CD4-positive, alpha-beta T cell (primary cell): ENCODE data around the gene IGF2R. TPM values are rescaled to one million over a fixed set of nuclear protein-coding genes. Genes with fewer than 3 reads are reported as not detected.

ENCODE experiments used
- ATAC-seq: fragments of 200-7000 bp; cut with Tn5 transposase; one replicate; pipeline ENCODE4 v1.10.0; 2022; ENCODE audit warnings: mild to moderate bottlenecking; ENCODE audit not compliant: poor library complexity
- CTCF ChIA-PET: fragments of 350-600 bp; sonication (Branson Sonifier 250); formaldehyde crosslinking; loops from one replicate; lab custom pipeline; 2021; ENCODE audit warnings: antibody characterized with exemption, inconsistent platforms; lab: Charles Lee
- POLR2A ChIA-PET: fragments of 350-600 bp; sonication (Branson Sonifier 250); formaldehyde crosslinking; loops from one replicate; lab custom pipeline; 2021; ENCODE audit warnings: antibody characterized with exemption, inconsistent platforms; lab: Charles Lee
- DNase-seq, 14 experiments: peaks; one replicate each; pipeline ENCODE4 v3.0.0-alpha.2; 2013 to 2020; ENCODE audit warnings: mixed read lengths in 2 of 14
- H3K27ac ChIP-seq, 2 donors: one replicate each; pipeline versions ENCODE4 v1.5.1 to v1.7.0; 2013; ENCODE audit warnings: low read length in 2 of 2, low read depth in 1 of 2, mild to moderate bottlenecking in 1 of 2
- H3K27me3 ChIP-seq, 2 experiments: 1 replicate in 1 of 2; 2 replicates in 1 of 2; pipeline versions ENCODE4 v1.6.1 to v1.7.0; 2013; ENCODE audit warnings: low read length in 2 of 2, control low read depth in 1 of 2, mild to moderate bottlenecking in 1 of 2, moderate library complexity in 1 of 2; ENCODE audit not compliant: insufficient read depth in 2 of 2, control insufficient read depth in 1 of 2
- H3K36me3 ChIP-seq: one replicate; pipeline ENCODE4 v1.6.1; 2013; ENCODE audit warnings: low read length, control low read depth; ENCODE audit not compliant: insufficient read depth
- H3K4me1 ChIP-seq: one replicate; pipeline ENCODE4 v1.6.1; 2013; ENCODE audit warnings: low read length, control low read depth; ENCODE audit not compliant: insufficient read depth
- H3K4me3 ChIP-seq: one replicate; pipeline ENCODE4 v1.5.1; 2013; ENCODE audit warnings: mild to moderate bottlenecking, low read length, moderate library complexity
- H3K9me3 ChIP-seq, 2 experiments: 1 replicate in 1 of 2; 2 replicates in 1 of 2; pipeline versions ENCODE4 v1.6.1 to v1.7.0; 2013; ENCODE audit warnings: low read length in 2 of 2, mild to moderate bottlenecking in 2 of 2, control low read depth in 1 of 2, moderate library complexity in 1 of 2; ENCODE audit not compliant: control insufficient read depth in 1 of 2, insufficient read depth in 1 of 2
- H3K27ac Mint-ChIP-seq: one replicate; pipeline ENCODE4 v1.8.0; 2020; ENCODE audit warnings: mixed read lengths
- H3K27me3 Mint-ChIP-seq: one replicate; pipeline ENCODE4 v1.8.0; 2021; ENCODE audit warnings: mixed read lengths
- H3K36me3 Mint-ChIP-seq: one replicate; pipeline ENCODE4 v1.8.0; 2021; ENCODE audit warnings: low read depth, mixed read lengths
- H3K4me1 Mint-ChIP-seq: one replicate; pipeline ENCODE4 v1.8.0; 2021; ENCODE audit warnings: low read depth, mixed read lengths
- H3K4me3 Mint-ChIP-seq: one replicate; pipeline ENCODE4 v1.8.0; 2020; ENCODE audit warnings: mild to moderate bottlenecking, mixed read lengths
- H3K9me3 Mint-ChIP-seq: one replicate; pipeline ENCODE4 v1.8.0; 2020; ENCODE audit warnings: mixed read lengths
- CTCF ChIP-seq: fragments of 200-600 bp; IDR thresholded peaks from one replicate; pipeline ENCODE4 v1.8.0; 2022; ENCODE audit warnings: antibody characterized with exemption, mild to moderate bottlenecking
- intact Hi-C, 2 experiments: fragments of 100-400 bp; cut with DNase I in 1 of 2; cut with micrococcal nuclease in 1 of 2; formaldehyde crosslinking; loops; one replicate each; pipeline versions ENCODE4 v1.15.1 to v1.9.0; 2023 to 2025; cut with DNase I, micrococcal nuclease
- total RNA-seq, 174 experiments: library from RNA in 2 of 174; stranded (reverse) in 2 of 174; gene quantifications; one replicate each; pipeline ENCODE4 v1.2.3 and lab custom pipeline; 2021 to 2026

IGF2R gene
- total RNA-seq, 2 experiments from 2014 or later = 43.8 to 46.7 TPM

- Mint-ChIP-seq H3K27ac (no peak overlapping the region), H3K27me3 (no peaks in the 10 kb centered on the region), H3K9me3 (peaks cover 7% of the 10 kb centered on the region), H3K36me3 (peaks cover 60% of the 10 kb centered on the region), H3K4me1 (peaks cover 70% of the 10 kb centered on the region), H3K4me3 (no peak overlapping the region)
- H3K4me1 ChIP-seq = peaks cover 31% of the 10 kb centered on the region
- no peak for TF ChIP-seq CTCF
- H3K9me3 ChIP-seq = peaks cover 0 to 4% of the 10 kb centered on the region in 2 experiments
- ChIA-PET POLR2A (no interaction called here), CTCF (no interaction called here)
- H3K27me3 ChIP-seq = no peaks in the 10 kb centered on the region
- H3K4me3 ChIP-seq = no peak overlapping the region
- H3K36me3 ChIP-seq = peaks cover 19% of the 10 kb centered on the region
- no peak overlapping the region for H3K27ac ChIP-seq
- DNase-seq = no peak
- intact Hi-C loops = no loop called here
- no peak for ATAC-seq
These were observed 23.5 kb downstream of the IGF2R start for GRCh38 chr6:159992366-159992765.

- ATAC-seq (no peak), DNase-seq (no peak)
- CTCF ChIA-PET = interaction anchor here (1.3 kb wide), 1 partner anchor 19 kb away, joined by 3 read pairs; no protein-coding TSS in a partner anchor
- intact Hi-C loops = no loop called here
- no peak for TF ChIP-seq CTCF
- H3K27me3 Mint-ChIP-seq = no peaks in the 10 kb centered on the region
- H3K4me3 Mint-ChIP-seq = no peak overlapping the region
- Histone ChIP-seq H3K4me3 (no peak overlapping the region), H3K27ac (no peak overlapping the region), H3K36me3 (peaks cover 19% of the 10 kb centered on the region), H3K9me3 (peaks cover 0 to 4% of the 10 kb centered on the region in 2 experiments), H3K4me1 (peaks cover 35% of the 10 kb centered on the region), H3K27me3 (no peaks in the 10 kb centered on the region)
- H3K27ac Mint-ChIP-seq = no peak overlapping the region
- H3K4me1 Mint-ChIP-seq = peaks cover 74% of the 10 kb centered on the region
- peaks cover 7% of the 10 kb centered on the region for H3K9me3 Mint-ChIP-seq
- POLR2A ChIA-PET = interaction anchor here (0.7 kb wide), 1 partner anchor 9 kb away, joined by 3 read pairs; no protein-coding TSS in a partner anchor
- peaks cover 85% of the 10 kb centered on the region for H3K36me3 Mint-ChIP-seq
These were observed 26.5 kb downstream of the IGF2R start for GRCh38 chr6:159995405-159995804.

- Mint-ChIP-seq H3K4me3 (no peak overlapping the region), H3K4me1 (peaks cover 75% of the 10 kb centered on the region), H3K27ac (no peak overlapping the region), H3K9me3 (peaks cover 7% of the 10 kb centered on the region), H3K36me3 (peaks cover 80% of the 10 kb centered on the region), H3K27me3 (no peaks in the 10 kb centered on the region)
- ATAC-seq (no peak), DNase-seq (no peak)
- no peak overlapping the region for H3K27ac ChIP-seq
- no peak overlapping the region for H3K4me3 ChIP-seq
- peaks cover 19% of the 10 kb centered on the region for H3K36me3 ChIP-seq
- H3K4me1 ChIP-seq = peaks cover 35% of the 10 kb centered on the region
- intact Hi-C loops = no loop called here
- ChIA-PET POLR2A (interaction anchor here (0.7 kb wide), 1 partner anchor 8 kb away, joined by 3 read pairs; no protein-coding TSS in a partner anchor), CTCF (interaction anchor here (1.3 kb wide), 1 partner anchor 19 kb away, joined by 3 read pairs; no protein-coding TSS in a partner anchor)
- TF ChIP-seq CTCF = no peak
- H3K27me3 ChIP-seq = no peaks in the 10 kb centered on the region
- peaks cover 0 to 4% of the 10 kb centered on the region in 2 experiments for H3K9me3 ChIP-seq
These were observed 27.3 kb downstream of the IGF2R start for GRCh38 chr6:159996087-159996622.
